Neural progenitor cell (in vitro differentiated cells): Measurements from ENCODE around the gene NINJ2.

Experiments used
- EZH2 ChIP-seq: fragments of 200-600 bp; sonication (generic); IDR thresholded peaks from 2 replicates; pipeline ENCODE4 v1.6.1; 2017; ENCODE audit warnings: antibody characterized with exemption, mild to moderate bottlenecking, moderate library complexity
- TF ChIP-seq, protein P1 (sequence below): fragments of 200-600 bp; sonication (generic); IDR thresholded peaks from 2 replicates; pipeline ENCODE4 v1.5.1; 2017; ENCODE audit warnings: antibody characterized with exemption, mild to moderate bottlenecking

DNA sequence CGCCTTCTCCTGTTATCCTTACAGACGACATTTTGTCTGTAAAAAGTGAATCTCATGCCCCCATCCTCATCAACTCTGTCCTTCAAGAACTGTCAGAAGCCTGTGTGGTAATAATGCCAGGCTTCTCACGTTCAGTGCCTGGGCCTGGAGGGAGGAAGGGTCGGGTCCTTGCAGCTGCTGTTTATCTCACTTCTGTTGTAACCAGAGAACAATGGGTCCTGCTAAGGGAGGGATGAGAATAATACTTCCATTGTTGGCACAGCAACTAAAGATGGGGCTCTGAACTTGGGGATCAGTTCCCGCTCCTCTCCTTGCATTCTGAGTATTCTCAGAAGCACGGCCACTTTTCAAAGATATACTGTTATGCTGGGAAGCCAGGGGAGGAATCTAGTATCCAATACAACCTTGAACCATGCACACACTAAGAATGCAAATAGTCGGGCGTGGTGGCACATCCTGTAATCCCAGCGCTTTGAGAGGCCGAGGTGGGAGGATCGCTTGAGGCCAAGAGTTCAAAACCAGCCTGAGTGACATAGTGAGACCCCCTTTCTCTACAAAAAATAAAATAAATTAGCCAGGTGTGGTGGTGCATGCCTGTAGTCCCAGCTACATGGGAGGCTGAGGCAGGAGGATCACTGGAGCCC is 38.8 kb upstream of the NINJ2 start:
- TF ChIP-seq, protein P1, sequence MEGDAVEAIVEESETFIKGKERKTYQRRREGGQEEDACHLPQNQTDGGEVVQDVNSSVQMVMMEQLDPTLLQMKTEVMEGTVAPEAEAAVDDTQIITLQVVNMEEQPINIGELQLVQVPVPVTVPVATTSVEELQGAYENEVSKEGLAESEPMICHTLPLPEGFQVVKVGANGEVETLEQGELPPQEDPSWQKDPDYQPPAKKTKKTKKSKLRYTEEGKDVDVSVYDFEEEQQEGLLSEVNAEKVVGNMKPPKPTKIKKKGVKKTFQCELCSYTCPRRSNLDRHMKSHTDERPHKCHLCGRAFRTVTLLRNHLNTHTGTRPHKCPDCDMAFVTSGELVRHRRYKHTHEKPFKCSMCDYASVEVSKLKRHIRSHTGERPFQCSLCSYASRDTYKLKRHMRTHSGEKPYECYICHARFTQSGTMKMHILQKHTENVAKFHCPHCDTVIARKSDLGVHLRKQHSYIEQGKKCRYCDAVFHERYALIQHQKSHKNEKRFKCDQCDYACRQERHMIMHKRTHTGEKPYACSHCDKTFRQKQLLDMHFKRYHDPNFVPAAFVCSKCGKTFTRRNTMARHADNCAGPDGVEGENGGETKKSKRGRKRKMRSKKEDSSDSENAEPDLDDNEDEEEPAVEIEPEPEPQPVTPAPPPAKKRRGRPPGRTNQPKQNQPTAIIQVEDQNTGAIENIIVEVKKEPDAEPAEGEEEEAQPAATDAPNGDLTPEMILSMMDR: no peak
- no peak for TF ChIP-seq EZH2
